Panc1 (cell line): ENCODE measurements around the gene HMGN3.

Source experiments
- CTCF ChIP-seq: fragments of 450-650 bp; IDR thresholded peaks from 2 replicates; pipeline ENCODE4 v1.5.1; 2017; ENCODE audit warnings: mild to moderate bottlenecking
- POLR2AphosphoS5 ChIP-seq: IDR thresholded peaks from 2 replicates; pipeline ENCODE4 v1.6.1; 2012; ENCODE audit warnings: mild to moderate bottlenecking, low read depth, low read length, moderate library complexity
- REST ChIP-seq, 2 experiments: IDR thresholded peaks; 2 replicates each; pipeline ENCODE4 v1.6.1; 2011 to 2012; ENCODE audit warnings: low read depth in 2 of 2, control low read depth in 1 of 2, low read length in 1 of 2, mild to moderate bottlenecking in 1 of 2, moderate library complexity in 1 of 2; ENCODE audit not compliant: insufficient read depth in 1 of 2
- TCF7L2 ChIP-seq: IDR thresholded peaks from 2 replicates; pipeline ENCODE4 v1.6.1; 2011; ENCODE audit warnings: mild to moderate bottlenecking, low read depth, low read length, inconsistent platforms

- no peak for TF ChIP-seq TCF7L2
- no peak for TF ChIP-seq POLR2AphosphoS5
- TF ChIP-seq CTCF, result no peak
- no peak for TF ChIP-seq REST (IDR thresholded peaks at IDR 0.05; ENCODE audit: insufficient read depth in 1 of 2, low read depth in 2 of 2, low read length in 1 of 2)
These were observed 7.0 kb downstream of the HMGN3 start for GRCh38 chr6:79227445-79227844.
